Endothelial cell of umbilical vein (primary cell): ENCODE results near the gene TPM3. TPM values are rescaled to one million over a fixed set of nuclear protein-coding genes. Genes with fewer than 3 reads are reported as not detected.

ENCODE experiments used
- BruUV-seq: library from RNA; stranded (reverse); fragments of 400-500 nt; replicated peaks from 2 replicates; lab custom pipeline; 2021; lab: Mats Ljungman, UMichigan
- CTCF ChIA-PET: fragments of 300-600, 350-600 bp; sonication (Branson Sonifier 250); formaldehyde crosslinking; loops from one replicate; lab custom pipeline; 2021; ENCODE audit warnings: antibody characterized with exemption, inconsistent platforms; lab: Charles Lee
- POLR2A ChIA-PET: fragments of 300-600, 350-600 bp; sonication (Branson Sonifier 250); formaldehyde crosslinking; loops from one replicate; lab custom pipeline; 2021; ENCODE audit warnings: antibody characterized with exemption, inconsistent platforms; lab: Charles Lee
- DNase-seq: peaks from one replicate; pipeline ENCODE4 v3.0.0-alpha.2; 2011; ENCODE audit warnings: low read depth, low spot score
- FAIRE-seq: peaks from 2 replicates; lab custom pipeline; 2011; peaks lifted over from hg19 to GRCh38; lab: Jason Lieb, UNC
- H2AFZ ChIP-seq: 2 replicates; pipeline ENCODE4 v1.6.0; 2012; ENCODE audit warnings: low read depth, low read length, control low read depth, inconsistent platforms
- H3K27ac ChIP-seq: 2 replicates; pipeline ENCODE4 v1.5.1; 2011; ENCODE audit warnings: low read depth, mild to moderate bottlenecking, control low read depth, low read length, moderate library complexity; ENCODE audit not compliant: insufficient read depth
- H3K27me3 ChIP-seq, 2 experiments: 2 replicates each; pipeline versions ENCODE4 v1.6.0 to v1.6.1; 2011; ENCODE audit warnings: low read length in 2 of 2, mixed read lengths in 1 of 2; ENCODE audit not compliant: control insufficient read depth in 2 of 2, insufficient read depth in 2 of 2
- H3K36me3 ChIP-seq, 2 experiments: 2 replicates in 1 of 2; 3 replicates in 1 of 2; pipeline ENCODE4 v1.5.1; 2011; ENCODE audit warnings: low read length in 2 of 2, mild to moderate bottlenecking in 1 of 2, moderate library complexity in 1 of 2; ENCODE audit not compliant: control insufficient read depth in 2 of 2, insufficient read depth in 2 of 2; ENCODE audit errors: extremely low read depth in 1 of 2
- H3K4me1 ChIP-seq: 3 replicates; pipeline ENCODE4 v1.5.1; 2011; ENCODE audit warnings: mild to moderate bottlenecking, low read length; ENCODE audit not compliant: control insufficient read depth, insufficient read depth; ENCODE audit errors: extremely low read depth
- H3K4me2 ChIP-seq: 2 replicates; pipeline ENCODE4 v1.6.1; 2011; ENCODE audit warnings: low read length, control low read depth, mixed read lengths; ENCODE audit not compliant: insufficient read depth
- H3K4me3 ChIP-seq, 3 experiments: fragments of 200-600 bp in 1 of 3; sonication (generic), shearing (Covaris generic) in 1 of 3; replicated peaks in 1 of 3; 2 replicates each; pipeline ENCODE4 v1.5.1; 2011 to 2016; ENCODE audit warnings: control low read depth in 3 of 3, low read length in 3 of 3, mild to moderate bottlenecking in 2 of 3, inconsistent platforms in 1 of 3, low read depth in 1 of 3, moderate library complexity in 1 of 3; ENCODE audit not compliant: insufficient read depth in 1 of 3
- H3K79me2 ChIP-seq: 2 replicates; pipeline ENCODE4 v1.6.0; 2012; ENCODE audit warnings: low read length, inconsistent platforms; ENCODE audit not compliant: control insufficient read depth, insufficient read depth
- H3K9ac ChIP-seq: replicated peaks from 2 replicates; pipeline ENCODE3; 2011; ENCODE audit warnings: low read length, control low read depth; ENCODE audit not compliant: insufficient read depth; ENCODE audit errors: extremely low read depth
- H3K9me1 ChIP-seq: replicated peaks from 3 replicates; pipeline ENCODE4 v1.6.0; 2011; ENCODE audit warnings: mild to moderate bottlenecking, low read length; ENCODE audit not compliant: control insufficient read depth, insufficient read depth; ENCODE audit errors: extremely low read depth
- H3K9me3 ChIP-seq: replicated peaks from 2 replicates; pipeline ENCODE4 v1.5.1; 2012; ENCODE audit warnings: low read length, inconsistent platforms; ENCODE audit not compliant: control insufficient read depth, insufficient read depth
- H4K20me1 ChIP-seq: replicated peaks from 2 replicates; pipeline ENCODE3; 2011; ENCODE audit warnings: mild to moderate bottlenecking, low read length; ENCODE audit not compliant: control insufficient read depth, insufficient read depth; ENCODE audit errors: extremely low read depth
- CTCF ChIP-seq, 2 donors: IDR thresholded peaks; 1 replicate in 1 of 2; 2 replicates in 1 of 2; pipeline ENCODE4 v1.5.1; 2011; ENCODE audit warnings: low read length in 2 of 2, mild to moderate bottlenecking in 2 of 2, moderate library complexity in 2 of 2, control low read depth in 1 of 2, inconsistent platforms in 1 of 2, low read depth in 1 of 2; ENCODE audit not compliant: insufficient read depth in 1 of 2; ENCODE audit errors: extremely low read depth in 1 of 2
- EZH2 ChIP-seq: IDR thresholded peaks from 2 replicates; pipeline ENCODE4 v1.6.1; 2012; ENCODE audit warnings: borderline replicate concordance, low read depth, mild to moderate bottlenecking, moderate library complexity, low read length, inconsistent platforms; ENCODE audit not compliant: severe bottlenecking
- FOS ChIP-seq: IDR thresholded peaks from 2 replicates; pipeline ENCODE4 v1.6.1; 2011; ENCODE audit warnings: mild to moderate bottlenecking, low read length, moderate library complexity, borderline replicate concordance; ENCODE audit not compliant: insufficient read depth
- MAX ChIP-seq: IDR thresholded peaks from 2 replicates; pipeline ENCODE4 v1.6.1; 2011; ENCODE audit not compliant: insufficient read depth, insufficient read length
- MYC ChIP-seq: IDR thresholded peaks from one replicate; pipeline ENCODE4 v1.6.1; 2011; ENCODE audit warnings: mild to moderate bottlenecking, low read depth, low read length
- POLR2A ChIP-seq: IDR thresholded peaks from 2 replicates; pipeline ENCODE4 v1.6.1; 2012; ENCODE audit warnings: low read depth, mild to moderate bottlenecking, control low read depth, low read length
- POLR2AphosphoS5 ChIP-seq: IDR thresholded peaks from 2 replicates; pipeline ENCODE4 v1.6.1; 2012; ENCODE audit warnings: low read depth, mild to moderate bottlenecking, control low read depth, low read length, moderate library complexity; ENCODE audit not compliant: insufficient read depth
- dilution Hi-C: fragments of 300-500 bp; cut with MboI; formaldehyde crosslinking; loops from one replicate; pipeline ENCODE4 v1.15.0; 2019; ENCODE audit warnings: low sequenced_read_pairs; ENCODE audit not compliant: extremely low pct_ligation_motif_present
- intact Hi-C: fragments of 100-400 bp; cut with micrococcal nuclease; formaldehyde crosslinking; loops from one replicate; pipeline ENCODE4 v1.10.0; 2022
- polyA plus RNA-seq, 4 experiments: library from polyadenylated mRNA; depleted of rRNA in 3 of 4; stranded (reverse) in 3 of 4; unstranded in 1 of 4; fragments of >200 nt; gene quantifications; 2 replicates each; pipeline versions ENCODE4 v1.2.1 to v1.2.3, GENCODE V29; 2011 to 2012; ENCODE audit warnings: missing spikeins in 1 of 4
- total RNA-seq: library from RNA; stranded (reverse); gene quantifications from 2 replicates; pipeline ENCODE4 v1.2.3, GENCODE V29; 2021

The TPM3 gene
- total and polyA plus RNA-seq, 2 donors (not counting 3 experiments of a cell fraction or from before 2014, with no cell fraction given), result 395 to 927 TPM

GRCh38 chr1:154222518-154222917 is 30.6 kb upstream of the TPM3 start:
- CTCF ChIA-PET, result interaction anchor here (1.1 to 2.4 kb wide), 4 partner anchors 12 to 112 kb away, joined by 3 to 7 read pairs (median 4); no protein-coding TSS in a partner anchor
- H3K79me2 ChIP-seq, result peaks cover 90% of the 10 kb centered on the region
- FAIRE-seq, result no peak
- DNase-seq, result no peak
- BruUV-seq, result no TSS peak
- H3K9me1 ChIP-seq, result no peaks in the 10 kb centered on the region
- no peaks in the 10 kb centered on the region for H3K9me3 ChIP-seq
- peak overlapping the region; percentile 75 for H3K27ac ChIP-seq
- POLR2A ChIA-PET, result no interaction called here
- H3K9ac ChIP-seq, result peak overlapping the region; percentile 90
- H3K36me3 ChIP-seq, result peaks cover 7 to 15% of the 10 kb centered on the region in 2 experiments
- intact Hi-C loops (no loop called here), dilution Hi-C loops (no loop called here)
- H3K27me3 ChIP-seq, result no peaks in the 10 kb centered on the region
- H3K4me1 ChIP-seq, result peaks cover 25% of the 10 kb centered on the region
- TF ChIP-seq POLR2AphosphoS5 (no peak), EZH2 (no peak), MAX (no peak), POLR2A (no peak), CTCF (IDR thresholded peaks at IDR 0.05; ENCODE audit: extremely low read depth in 1 of 2, insufficient read depth in 1 of 2, low read depth in 1 of 2, low read length in 2 of 2) (no peak), FOS (no peak), MYC (no peak)
- H4K20me1 ChIP-seq, result no peaks in the 10 kb centered on the region
- H3K4me2 ChIP-seq, result peak overlapping the region; percentile 62
- no peak overlapping the region for H2AFZ ChIP-seq
- H3K4me3 ChIP-seq, result peak overlapping the region in 2 of 3 experiments; percentile 87 to 90
